Measurements from ENCODE around the gene SCNN1A. TPM values are rescaled to one million over a fixed set of nuclear protein-coding genes. Genes with fewer than 3 reads are reported as not detected.
"Not testable (repeated sequence)": the region's sequence is repeated elsewhere in the genome, so short reads cannot be mapped to it uniquely, and the experiment has no call there.

The SCNN1A gene
- total RNA-seq, 1 donor from 2014 or later: 1.2 TPM

GRCh38 chr12:6346235-6346832, 29.0 kb downstream of the SCNN1A start:
- no peak for TF ChIP-seq EZH2phosphoT487 (IDR thresholded peaks at IDR 0.05)
- TF ChIP-seq, protein P1, sequence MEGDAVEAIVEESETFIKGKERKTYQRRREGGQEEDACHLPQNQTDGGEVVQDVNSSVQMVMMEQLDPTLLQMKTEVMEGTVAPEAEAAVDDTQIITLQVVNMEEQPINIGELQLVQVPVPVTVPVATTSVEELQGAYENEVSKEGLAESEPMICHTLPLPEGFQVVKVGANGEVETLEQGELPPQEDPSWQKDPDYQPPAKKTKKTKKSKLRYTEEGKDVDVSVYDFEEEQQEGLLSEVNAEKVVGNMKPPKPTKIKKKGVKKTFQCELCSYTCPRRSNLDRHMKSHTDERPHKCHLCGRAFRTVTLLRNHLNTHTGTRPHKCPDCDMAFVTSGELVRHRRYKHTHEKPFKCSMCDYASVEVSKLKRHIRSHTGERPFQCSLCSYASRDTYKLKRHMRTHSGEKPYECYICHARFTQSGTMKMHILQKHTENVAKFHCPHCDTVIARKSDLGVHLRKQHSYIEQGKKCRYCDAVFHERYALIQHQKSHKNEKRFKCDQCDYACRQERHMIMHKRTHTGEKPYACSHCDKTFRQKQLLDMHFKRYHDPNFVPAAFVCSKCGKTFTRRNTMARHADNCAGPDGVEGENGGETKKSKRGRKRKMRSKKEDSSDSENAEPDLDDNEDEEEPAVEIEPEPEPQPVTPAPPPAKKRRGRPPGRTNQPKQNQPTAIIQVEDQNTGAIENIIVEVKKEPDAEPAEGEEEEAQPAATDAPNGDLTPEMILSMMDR (IDR thresholded peaks at IDR 0.05): no peak
- TF ChIP-seq EZH2 (IDR thresholded peaks at IDR 0.05): no peak
- Histone ChIP-seq H3K4me3 (no peak overlapping the region), H3K27ac (no peak overlapping the region), H3K79me2 (ENCODE audit: low read depth) (peaks cover 9% of the 10 kb centered on the region), H3K4me1 (peaks cover 10% of the 10 kb centered on the region), H3K9me3 (ENCODE audit: low read depth) (no peaks in the 10 kb centered on the region), H3F3A (ENCODE audit: low read depth) (peaks cover 16% of the 10 kb centered on the region), H4K20me1 (ENCODE audit: low read depth) (no peaks in the 10 kb centered on the region), H3K36me3 (no peaks in the 10 kb centered on the region), H3K4me2 (no peak overlapping the region), H3K9ac (no peak overlapping the region), H2AFZ (replicated peaks) (no peak overlapping the region), H3K27me3 (no peaks in the 10 kb centered on the region)
- H3K27me3 Mint-ChIP-seq (ENCODE audit: insufficient read depth, low read depth): peaks cover 4% of the 10 kb centered on the region
- no peak for DNase-seq (ENCODE audit: low spot score)
- H3K27ac Mint-ChIP-seq: no peak overlapping the region
- no peak overlapping the region for H3K4me3 Mint-ChIP-seq
- H3K9me3 Mint-ChIP-seq: peaks cover 2% of the 10 kb centered on the region
- no peaks in the 10 kb centered on the region for H3K36me3 Mint-ChIP-seq
- peaks cover 24% of the 10 kb centered on the region for H3K4me1 Mint-ChIP-seq

GRCh38 chr12:6345319-6346091, 29.9 kb downstream of the SCNN1A start:
- no peak overlapping the region for H3K27ac Mint-ChIP-seq
- H3K27me3 Mint-ChIP-seq (ENCODE audit: insufficient read depth, low read depth): peaks cover 4% of the 10 kb centered on the region
- Histone ChIP-seq H3K79me2 (ENCODE audit: low read depth) (peaks cover 18% of the 10 kb centered on the region), H3K4me1 (peaks cover 10% of the 10 kb centered on the region), H3K36me3 (no peaks in the 10 kb centered on the region), H2AFZ (replicated peaks) (no peak overlapping the region), H3K27me3 (no peaks in the 10 kb centered on the region), H3K27ac (no peak overlapping the region), H3F3A (ENCODE audit: low read depth) (peaks cover 22% of the 10 kb centered on the region), H3K4me2 (no peak overlapping the region), H3K4me3 (no peak overlapping the region), H3K9me3 (ENCODE audit: low read depth) (no peaks in the 10 kb centered on the region), H4K20me1 (ENCODE audit: low read depth) (no peaks in the 10 kb centered on the region), H3K9ac (no peak overlapping the region)
- DNase-seq (ENCODE audit: low spot score): no peak
- H3K4me1 Mint-ChIP-seq: peaks cover 24% of the 10 kb centered on the region
- H3K4me3 Mint-ChIP-seq: peak overlapping the region; percentile 18
- peaks cover 2% of the 10 kb centered on the region for H3K9me3 Mint-ChIP-seq
- no peak for TF ChIP-seq EZH2phosphoT487 (IDR thresholded peaks at IDR 0.05)
- TF ChIP-seq EZH2 (IDR thresholded peaks at IDR 0.05): no peak
- TF ChIP-seq, protein P1 (IDR thresholded peaks at IDR 0.05): no peak
- H3K36me3 Mint-ChIP-seq: no peaks in the 10 kb centered on the region

- not testable (repeated sequence) for H3K4me3 ChIP-seq; H3K4me2 ChIP-seq; H3K9me3 Mint-ChIP-seq; DNase-seq (ENCODE audit: low spot score); H3K36me3 ChIP-seq; H3K9ac ChIP-seq; H3K27me3 ChIP-seq; H2AFZ ChIP-seq (replicated peaks); H4K20me1 ChIP-seq (ENCODE audit: low read depth); H3K27ac Mint-ChIP-seq; H3K36me3 Mint-ChIP-seq; H3K9me3 ChIP-seq (ENCODE audit: low read depth); H3K27ac ChIP-seq; H3K27me3 Mint-ChIP-seq (ENCODE audit: insufficient read depth, low read depth); H3K4me3 Mint-ChIP-seq
- H3K4me1 Mint-ChIP-seq: peaks cover 24% of the 10 kb centered on the region
- H3K79me2 ChIP-seq (ENCODE audit: low read depth): peaks cover 31% of the 10 kb centered on the region
- peaks cover 18% of the 10 kb centered on the region for H3K4me1 ChIP-seq
- peaks cover 28% of the 10 kb centered on the region for H3F3A ChIP-seq (ENCODE audit: low read depth)
Measured at GRCh38 chr12:6344101-6344660, 31.2 kb downstream of the SCNN1A start.
